ENCODE data around the gene TAF11L13. TPM values are rescaled to one million over a fixed set of nuclear protein-coding genes. Genes with fewer than 3 reads are reported as not detected.

Gene TAF11L13
- polyA plus RNA-seq, 1 experiment: not detected

- no peak for DNase-seq (ENCODE audit: low read depth)
- Histone ChIP-seq H3K4me3 (ENCODE audit: low read depth, low read length) (no peak overlapping the region), H3K36me3 (ENCODE audit: control insufficient read depth, insufficient read depth, low read length) (no peaks in the 10 kb centered on the region), H3K27me3 (ENCODE audit: control insufficient read depth, insufficient read depth, low read length) (no peaks in the 10 kb centered on the region)
- TF ChIP-seq, protein P1, sequence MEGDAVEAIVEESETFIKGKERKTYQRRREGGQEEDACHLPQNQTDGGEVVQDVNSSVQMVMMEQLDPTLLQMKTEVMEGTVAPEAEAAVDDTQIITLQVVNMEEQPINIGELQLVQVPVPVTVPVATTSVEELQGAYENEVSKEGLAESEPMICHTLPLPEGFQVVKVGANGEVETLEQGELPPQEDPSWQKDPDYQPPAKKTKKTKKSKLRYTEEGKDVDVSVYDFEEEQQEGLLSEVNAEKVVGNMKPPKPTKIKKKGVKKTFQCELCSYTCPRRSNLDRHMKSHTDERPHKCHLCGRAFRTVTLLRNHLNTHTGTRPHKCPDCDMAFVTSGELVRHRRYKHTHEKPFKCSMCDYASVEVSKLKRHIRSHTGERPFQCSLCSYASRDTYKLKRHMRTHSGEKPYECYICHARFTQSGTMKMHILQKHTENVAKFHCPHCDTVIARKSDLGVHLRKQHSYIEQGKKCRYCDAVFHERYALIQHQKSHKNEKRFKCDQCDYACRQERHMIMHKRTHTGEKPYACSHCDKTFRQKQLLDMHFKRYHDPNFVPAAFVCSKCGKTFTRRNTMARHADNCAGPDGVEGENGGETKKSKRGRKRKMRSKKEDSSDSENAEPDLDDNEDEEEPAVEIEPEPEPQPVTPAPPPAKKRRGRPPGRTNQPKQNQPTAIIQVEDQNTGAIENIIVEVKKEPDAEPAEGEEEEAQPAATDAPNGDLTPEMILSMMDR (IDR thresholded peaks at IDR 0.05; ENCODE audit: insufficient read depth, low read depth, low read length): no peak
- ChIA-PET POLR2A (no interaction called here), CTCF (no interaction called here)
These were observed 24.0 kb downstream of the TAF11L13 start for GRCh38 chr5:17655921-17656320.

GRCh38 chr5:17663182-17663581, 31.3 kb downstream of the TAF11L13 start:
- H3K27me3 ChIP-seq (ENCODE audit: control insufficient read depth, insufficient read depth, low read length): no peaks in the 10 kb centered on the region
- no peaks in the 10 kb centered on the region for H3K36me3 ChIP-seq (ENCODE audit: control insufficient read depth, insufficient read depth, low read length)
- POLR2A ChIA-PET: no interaction called here
- no peak for DNase-seq (ENCODE audit: low read depth)
- CTCF ChIA-PET: no interaction called here
- H3K4me3 ChIP-seq (ENCODE audit: low read depth, low read length): no peak overlapping the region
- TF ChIP-seq, protein P1 (IDR thresholded peaks at IDR 0.05; ENCODE audit: insufficient read depth, low read depth, low read length): no peak

GRCh38 chr5:17665836-17666235, 33.9 kb downstream of the TAF11L13 start:
- ChIA-PET CTCF (interaction anchor here (1.4 kb wide), 1 partner anchor 16 kb away, joined by 3 read pairs; no protein-coding TSS in a partner anchor), POLR2A (no interaction called here)
- no peaks in the 10 kb centered on the region for H3K36me3 ChIP-seq (ENCODE audit: control insufficient read depth, insufficient read depth, low read length)
- TF ChIP-seq, protein P1 (IDR thresholded peaks at IDR 0.05; ENCODE audit: insufficient read depth, low read depth, low read length): no peak
- no peak overlapping the region for H3K4me3 ChIP-seq (ENCODE audit: low read depth, low read length)
- H3K27me3 ChIP-seq (ENCODE audit: control insufficient read depth, insufficient read depth, low read length): no peaks in the 10 kb centered on the region
- DNase-seq (ENCODE audit: low read depth): no peak

DNA sequence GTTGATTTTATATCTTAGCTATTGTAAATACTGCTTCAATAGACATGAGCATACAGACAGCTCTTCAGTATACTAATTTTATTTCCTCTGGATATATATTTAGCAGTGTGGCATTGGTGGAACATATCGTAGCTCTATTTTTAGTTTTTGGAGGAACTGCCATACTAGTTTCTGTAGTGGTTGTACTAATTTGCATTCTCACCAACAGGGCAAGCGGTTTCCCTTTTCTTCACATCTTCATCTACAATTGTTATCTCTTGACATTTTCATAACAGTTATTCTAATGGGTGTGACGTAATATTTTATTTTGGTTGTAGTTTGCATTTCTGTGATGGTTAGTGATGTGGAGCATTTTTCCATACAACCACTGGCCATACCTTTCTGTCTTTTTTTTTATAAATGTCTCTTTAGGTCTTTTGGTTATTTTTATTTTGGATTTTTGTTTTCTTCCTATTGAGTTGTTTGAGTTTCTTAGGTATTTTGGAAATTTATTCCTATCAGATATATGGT, 34.9 kb downstream of the TAF11L13 start:
- TF ChIP-seq, protein P1 (IDR thresholded peaks at IDR 0.05; ENCODE audit: insufficient read depth, low read depth, low read length): no peak
- Histone ChIP-seq H3K4me3 (ENCODE audit: low read depth, low read length) (no peak overlapping the region), H3K27me3 (ENCODE audit: control insufficient read depth, insufficient read depth, low read length) (no peaks in the 10 kb centered on the region), H3K36me3 (ENCODE audit: control insufficient read depth, insufficient read depth, low read length) (no peaks in the 10 kb centered on the region)
- ChIA-PET POLR2A (no interaction called here), CTCF (no interaction called here)
- DNase-seq (ENCODE audit: low read depth): no peak

- CTCF ChIA-PET: no interaction called here
- TF ChIP-seq, protein P1 (IDR thresholded peaks at IDR 0.05; ENCODE audit: insufficient read depth, low read depth, low read length): no peak
These were observed 38.5 kb downstream of the TAF11L13 start for GRCh38 chr5:17670353-17670752.

More at GRCh38 chr5:17670353-17670752, 38.5 kb downstream of the TAF11L13 start:
- H3K4me3 ChIP-seq (ENCODE audit: low read depth, low read length): no peak overlapping the region
- H3K27me3 ChIP-seq (ENCODE audit: control insufficient read depth, insufficient read depth, low read length): no peaks in the 10 kb centered on the region
- no peak for DNase-seq (ENCODE audit: low read depth)
- no peaks in the 10 kb centered on the region for H3K36me3 ChIP-seq (ENCODE audit: control insufficient read depth, insufficient read depth, low read length)
- POLR2A ChIA-PET: no interaction called here

Data from BJ (cell line).